Measurements from ENCODE around the gene GALNT6.
"Not testable (repeated sequence)": the region's sequence is repeated elsewhere in the genome, so short reads cannot be mapped to it uniquely, and the experiment has no call there.

The GALNT6 gene

GRCh38 chr12:51318846-51319599, 72.2 kb downstream of the GALNT6 start:
- DNase-seq: no peak

- DNase-seq: not testable (repeated sequence)
Measured at GRCh38 chr12:51318057-51318806, 73.0 kb downstream of the GALNT6 start.

GRCh38 chr12:51311389-51311788, 79.8 kb downstream of the GALNT6 start:
- DNase-seq: no peak

DNA sequence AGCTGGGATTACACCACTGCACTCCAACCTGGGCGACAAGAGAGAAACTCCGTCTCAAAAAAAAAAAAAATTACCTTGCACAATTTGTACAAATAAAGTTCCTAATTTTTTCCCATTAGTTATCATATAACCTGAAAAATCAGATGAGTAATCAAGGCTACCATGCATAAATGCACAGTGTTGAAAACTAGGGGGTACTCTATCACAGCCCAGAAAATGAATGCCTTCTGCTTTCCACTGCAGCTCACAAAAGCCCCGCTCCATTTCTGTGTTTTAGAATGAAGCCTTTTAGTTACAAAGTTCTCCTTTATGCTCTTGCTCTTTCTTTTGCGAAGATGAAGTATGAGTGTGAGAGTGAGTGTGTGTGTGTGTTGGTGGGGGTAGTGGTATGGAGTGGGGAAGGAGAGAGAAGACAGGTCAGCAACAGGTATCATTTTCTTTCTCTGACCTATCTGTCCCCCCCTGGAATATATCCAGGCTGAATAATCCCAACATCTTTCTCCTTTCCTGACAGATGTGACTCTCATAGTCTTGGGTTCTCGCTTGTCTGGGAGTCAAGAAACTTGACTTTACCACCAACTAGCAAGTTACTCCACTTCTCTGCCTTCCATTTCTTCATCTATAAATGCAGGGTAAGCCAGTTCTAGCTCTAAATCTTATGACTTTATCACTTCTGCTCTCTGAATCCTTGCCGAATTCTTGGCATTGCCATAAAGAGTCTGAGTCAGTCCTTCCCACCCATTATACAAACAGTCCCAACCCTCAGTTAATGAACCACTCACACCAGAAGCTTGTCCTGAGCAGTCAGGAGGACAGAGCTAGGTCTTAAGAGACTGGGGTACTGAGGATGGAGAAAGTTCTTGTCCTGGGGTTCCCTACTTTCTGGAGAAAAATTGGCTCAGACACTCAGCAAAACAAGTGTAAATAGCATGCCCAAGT, 83.3 kb downstream of the GALNT6 start:
- no peak for DNase-seq

GRCh38 chr12:51306507-51306906, 84.7 kb downstream of the GALNT6 start:
- DNase-seq: no peak

Measured in stimulated activated CD4-positive, alpha-beta T cell treated with anti-CD3 and anti-CD28 coated beads, Interleukin-15, amount 100 ng/mL, for 24 hours (primary cell).